DLD1 (cell line): Measurements from ENCODE around the gene APOO.

ENCODE experiments used
- in situ Hi-C: cut with HindIII; loops from 2 replicates; pipeline ENCODE4 v1.10.0; 2017; ENCODE audit warnings: low sequenced_read_pairs

The APOO gene

GRCh38 chrX:23788946-23789345 lies 118.8 kb downstream of the APOO start:
- in situ Hi-C loops, result no loop called here

- in situ Hi-C loops, result no loop called here
These were observed 119.2 kb downstream of the APOO start for GRCh38 chrX:23788521-23788920.

GRCh38 chrX:23787745-23788118 lies 120.0 kb downstream of the APOO start:
- in situ Hi-C loops, result no loop called here

GRCh38 chrX:23786268-23786815 lies 121.4 kb downstream of the APOO start:
- in situ Hi-C loops, result no loop called here

GRCh38 chrX:23785580-23785979 lies 122.2 kb downstream of the APOO start:
- in situ Hi-C loops, result no loop called here

- in situ Hi-C loops, result no loop called here
These were observed 123.0 kb downstream of the APOO start for GRCh38 chrX:23784470-23785331.

GRCh38 chrX:23783589-23784469 lies 123.9 kb downstream of the APOO start:
- in situ Hi-C loops, result no loop called here
